HEK293T (cell line): ENCODE measurements around the gene CLEC1A.

ENCODE experiments used
- CTCF ChIA-PET: fragments of 350-600 bp; formaldehyde crosslinking; extraction: SDS; loops from one replicate; lab custom pipeline; 2021; ENCODE audit warnings: antibody characterized with exemption, inconsistent platforms; lab: Yijun Ruan, JAX
- POLR2A ChIA-PET: fragments of 350-600 bp; formaldehyde crosslinking; extraction: SDS; loops from one replicate; lab custom pipeline; 2020; ENCODE audit warnings: antibody characterized with exemption, inconsistent platforms; lab: Yijun Ruan, JAX
- DNase-seq: peaks from one replicate; pipeline ENCODE4 v3.0.0; 2012; ENCODE audit warnings: mixed read lengths; ENCODE audit errors: extremely low spot score
- BHLHE40 ChIP-seq: fragments of 450-650 bp; IDR thresholded peaks from 2 replicates; pipeline ENCODE4 v1.6.1; 2016; ENCODE audit warnings: mild to moderate bottlenecking, moderate library complexity, borderline replicate concordance
- CTBP1 ChIP-seq: fragments of 450-650 bp; IDR thresholded peaks from 2 replicates; pipeline ENCODE4 v1.6.1; 2016; ENCODE audit warnings: borderline replicate concordance
- ELF4 ChIP-seq: fragments of 450-650 bp; IDR thresholded peaks from 2 replicates; pipeline ENCODE4 v1.6.1; 2017; ENCODE audit warnings: antibody characterized with exemption
- FOXK2 ChIP-seq: fragments of 450-650 bp; IDR thresholded peaks from 2 replicates; pipeline ENCODE4 v1.6.1; 2016; ENCODE audit warnings: mild to moderate bottlenecking
- FOXM1 ChIP-seq: fragments of 450-650 bp; IDR thresholded peaks from 2 replicates; pipeline ENCODE4 v1.6.1; 2017; ENCODE audit warnings: mild to moderate bottlenecking, borderline replicate concordance
- HDGF ChIP-seq: fragments of 450-650 bp; IDR thresholded peaks from 2 replicates; pipeline ENCODE4 v1.6.1; 2017; ENCODE audit warnings: antibody characterized with exemption, borderline replicate concordance
- L3MBTL2 ChIP-seq: fragments of 450-650 bp; conservative IDR thresholded peaks from 2 replicates; pipeline ENCODE4 v1.6.1; 2016; ENCODE audit warnings: mild to moderate bottlenecking
- LEF1 ChIP-seq: fragments of 450-650 bp; IDR thresholded peaks from 2 replicates; pipeline ENCODE4 v1.6.1; 2017; ENCODE audit warnings: mild to moderate bottlenecking, borderline replicate concordance
- PKNOX1 ChIP-seq: fragments of 450-650 bp; IDR thresholded peaks from 2 replicates; pipeline ENCODE4 v1.6.1; 2016
- SP1 ChIP-seq: fragments of 450-650 bp; IDR thresholded peaks from 2 replicates; pipeline ENCODE4 v1.6.1; 2017
- ZNF384 ChIP-seq: fragments of 450-650 bp; IDR thresholded peaks from 2 replicates; pipeline ENCODE4 v1.6.1; 2016

CLEC1A gene

DNA sequence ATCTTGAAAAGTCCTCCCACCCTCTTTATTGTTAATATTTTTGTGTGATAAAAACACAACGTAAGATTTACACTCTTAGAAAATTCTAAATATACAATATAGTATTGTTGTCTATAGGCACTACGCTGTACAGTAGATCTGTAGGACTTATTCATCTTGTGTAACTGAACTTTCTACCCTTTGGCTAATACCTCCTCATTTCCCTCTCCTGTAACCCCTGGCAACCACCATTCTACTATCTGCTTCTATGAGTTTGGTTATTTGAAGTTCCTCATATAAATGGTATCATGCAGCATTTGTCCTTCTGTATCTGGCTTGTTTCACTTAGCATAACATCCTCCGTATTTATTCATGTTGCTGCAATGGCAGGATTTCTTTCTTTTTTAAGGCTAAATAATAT lies 73.5 kb downstream of the CLEC1A start:
- ChIA-PET CTCF (no interaction called here), POLR2A (no interaction called here)
- no peak for TF ChIP-seq HDGF
- no peak for DNase-seq

- ChIA-PET POLR2A (no interaction called here), CTCF (no interaction called here)
- no peak for TF ChIP-seq PKNOX1
- no peak for TF ChIP-seq L3MBTL2
- no peak for TF ChIP-seq LEF1
- TF ChIP-seq HDGF: no peak
- TF ChIP-seq SP1: no peak
- TF ChIP-seq FOXM1: no peak
- no peak for TF ChIP-seq ELF4
- no peak for TF ChIP-seq BHLHE40
- TF ChIP-seq ZNF384: no peak
- TF ChIP-seq FOXK2: no peak
- no peak for TF ChIP-seq CTBP1
- DNase-seq: no peak
Measured at GRCh38 chr12:10021342-10021741, 77.4 kb downstream of the CLEC1A start.
